ENCODE results near the gene EAF1.
"Not testable (repeated sequence)": the region's sequence is repeated elsewhere in the genome, so short reads cannot be mapped to it uniquely, and the experiment has no call there.

EAF1 gene

GRCh38 chr3:15453991-15454625 lies 26.7 kb downstream of the EAF1 start:
- H3K4me1 ChIP-seq (ENCODE audit: control insufficient read depth, low read depth, low read length), result no peaks in the 10 kb centered on the region
- H3K4me3 ChIP-seq (ENCODE audit: low read length), result no peak overlapping the region
- no peak overlapping the region for H3K27ac ChIP-seq (ENCODE audit: low read length)
- no peaks in the 10 kb centered on the region for H3K9me3 ChIP-seq (ENCODE audit: control insufficient read depth, low read depth, low read length)
- no peaks in the 10 kb centered on the region for H3K27me3 ChIP-seq (ENCODE audit: control insufficient read depth, insufficient read depth, low read length)
- H3K9ac ChIP-seq (ENCODE audit: low read length), result no peak overlapping the region
- no peaks in the 10 kb centered on the region for H3K36me3 ChIP-seq (ENCODE audit: control insufficient read depth, low read depth, low read length)

GRCh38 chr3:15454965-15455364 lies 27.6 kb downstream of the EAF1 start:
- no peak overlapping the region for H3K27ac ChIP-seq (ENCODE audit: low read length)
- no peak overlapping the region for H3K9ac ChIP-seq (ENCODE audit: low read length)
- H3K4me3 ChIP-seq (ENCODE audit: low read length), result no peak overlapping the region
- no peaks in the 10 kb centered on the region for H3K27me3 ChIP-seq (ENCODE audit: control insufficient read depth, insufficient read depth, low read length)
- no peaks in the 10 kb centered on the region for H3K36me3 ChIP-seq (ENCODE audit: control insufficient read depth, low read depth, low read length)
- H3K4me1 ChIP-seq (ENCODE audit: control insufficient read depth, low read depth, low read length), result no peaks in the 10 kb centered on the region
- no peaks in the 10 kb centered on the region for H3K9me3 ChIP-seq (ENCODE audit: control insufficient read depth, low read depth, low read length)

- no peak overlapping the region for H3K4me3 ChIP-seq (ENCODE audit: low read length)
- no peaks in the 10 kb centered on the region for H3K9me3 ChIP-seq (ENCODE audit: control insufficient read depth, low read depth, low read length)
- no peak overlapping the region for H3K9ac ChIP-seq (ENCODE audit: low read length)
- H3K4me1 ChIP-seq (ENCODE audit: control insufficient read depth, low read depth, low read length), result no peaks in the 10 kb centered on the region
- no peaks in the 10 kb centered on the region for H3K36me3 ChIP-seq (ENCODE audit: control insufficient read depth, low read depth, low read length)
- no peak overlapping the region for H3K27ac ChIP-seq (ENCODE audit: low read length)
- no peaks in the 10 kb centered on the region for H3K27me3 ChIP-seq (ENCODE audit: control insufficient read depth, insufficient read depth, low read length)
Measured at GRCh38 chr3:15455756-15456155, 28.4 kb downstream of the EAF1 start.

GRCh38 chr3:15456321-15456720 lies 28.9 kb downstream of the EAF1 start:
- Histone ChIP-seq H3K9ac (ENCODE audit: low read length) (no peak overlapping the region), H3K27me3 (ENCODE audit: control insufficient read depth, insufficient read depth, low read length) (no peaks in the 10 kb centered on the region), H3K27ac (ENCODE audit: low read length) (no peak overlapping the region), H3K4me3 (ENCODE audit: low read length) (no peak overlapping the region), H3K9me3 (ENCODE audit: control insufficient read depth, low read depth, low read length) (no peaks in the 10 kb centered on the region), H3K36me3 (ENCODE audit: control insufficient read depth, low read depth, low read length) (no peaks in the 10 kb centered on the region), H3K4me1 (ENCODE audit: control insufficient read depth, low read depth, low read length) (no peaks in the 10 kb centered on the region)

GRCh38 chr3:15456915-15457314 lies 29.5 kb downstream of the EAF1 start:
- H3K27ac ChIP-seq (ENCODE audit: low read length); H3K27me3 ChIP-seq (ENCODE audit: control insufficient read depth, insufficient read depth, low read length): not testable (repeated sequence)

GRCh38 chr3:15458212-15458780 lies 30.9 kb downstream of the EAF1 start:
- Histone ChIP-seq H3K9me3 (ENCODE audit: control insufficient read depth, low read depth, low read length) (no peaks in the 10 kb centered on the region), H3K27me3 (ENCODE audit: control insufficient read depth, insufficient read depth, low read length) (no peaks in the 10 kb centered on the region), H3K27ac (ENCODE audit: low read length) (no peak overlapping the region), H3K4me1 (ENCODE audit: control insufficient read depth, low read depth, low read length) (no peaks in the 10 kb centered on the region), H3K4me3 (ENCODE audit: low read length) (no peak overlapping the region), H3K36me3 (ENCODE audit: control insufficient read depth, low read depth, low read length) (no peaks in the 10 kb centered on the region), H3K9ac (ENCODE audit: low read length) (no peak overlapping the region)

More at GRCh38 chr3:15456915-15457314, 29.5 kb downstream of the EAF1 start:
- H3K4me3 ChIP-seq (ENCODE audit: low read length); H3K9me3 ChIP-seq (ENCODE audit: control insufficient read depth, low read depth, low read length); H3K36me3 ChIP-seq (ENCODE audit: control insufficient read depth, low read depth, low read length); H3K9ac ChIP-seq (ENCODE audit: low read length); H3K4me1 ChIP-seq (ENCODE audit: control insufficient read depth, low read depth, low read length): not testable (repeated sequence)

- Histone ChIP-seq H3K9ac (ENCODE audit: low read length) (no peak overlapping the region), H3K27ac (ENCODE audit: low read length) (no peak overlapping the region)
Measured at GRCh38 chr3:15460891-15461531, 33.6 kb downstream of the EAF1 start.

GRCh38 chr3:15462451-15462850 lies 35.1 kb downstream of the EAF1 start:
- Histone ChIP-seq H3K4me1 (ENCODE audit: control insufficient read depth, low read depth, low read length) (no peaks in the 10 kb centered on the region), H3K9ac (ENCODE audit: low read length) (no peak overlapping the region), H3K27me3 (ENCODE audit: control insufficient read depth, insufficient read depth, low read length) (no peaks in the 10 kb centered on the region), H3K36me3 (ENCODE audit: control insufficient read depth, low read depth, low read length) (no peaks in the 10 kb centered on the region), H3K4me3 (ENCODE audit: low read length) (no peak overlapping the region), H3K27ac (ENCODE audit: low read length) (no peak overlapping the region), H3K9me3 (ENCODE audit: control insufficient read depth, low read depth, low read length) (no peaks in the 10 kb centered on the region)

More at GRCh38 chr3:15460891-15461531, 33.6 kb downstream of the EAF1 start:
- H3K9me3 ChIP-seq (ENCODE audit: control insufficient read depth, low read depth, low read length), result no peaks in the 10 kb centered on the region
- no peaks in the 10 kb centered on the region for H3K27me3 ChIP-seq (ENCODE audit: control insufficient read depth, insufficient read depth, low read length)
- no peaks in the 10 kb centered on the region for H3K36me3 ChIP-seq (ENCODE audit: control insufficient read depth, low read depth, low read length)
- no peak overlapping the region for H3K4me3 ChIP-seq (ENCODE audit: low read length)
- H3K4me1 ChIP-seq (ENCODE audit: control insufficient read depth, low read depth, low read length), result no peaks in the 10 kb centered on the region

GRCh38 chr3:15465876-15466585 lies 38.6 kb downstream of the EAF1 start:
- H3K4me3 ChIP-seq (ENCODE audit: low read length), result no peak overlapping the region
- no peaks in the 10 kb centered on the region for H3K9me3 ChIP-seq (ENCODE audit: control insufficient read depth, low read depth, low read length)
- no peak overlapping the region for H3K9ac ChIP-seq (ENCODE audit: low read length)
- H3K36me3 ChIP-seq (ENCODE audit: control insufficient read depth, low read depth, low read length), result no peaks in the 10 kb centered on the region
- no peaks in the 10 kb centered on the region for H3K4me1 ChIP-seq (ENCODE audit: control insufficient read depth, low read depth, low read length)
- no peak overlapping the region for H3K27ac ChIP-seq (ENCODE audit: low read length)
- H3K27me3 ChIP-seq (ENCODE audit: control insufficient read depth, insufficient read depth, low read length), result no peaks in the 10 kb centered on the region

GRCh38 chr3:15467227-15468181 lies 40.1 kb downstream of the EAF1 start:
- H3K9ac ChIP-seq (ENCODE audit: low read length), result no peak overlapping the region

GRCh38 chr3:15470261-15470660 lies 42.9 kb downstream of the EAF1 start:
- Histone ChIP-seq H3K36me3 (ENCODE audit: control insufficient read depth, low read depth, low read length) (no peaks in the 10 kb centered on the region), H3K4me3 (ENCODE audit: low read length) (no peak overlapping the region), H3K9ac (ENCODE audit: low read length) (no peak overlapping the region), H3K9me3 (ENCODE audit: control insufficient read depth, low read depth, low read length) (no peaks in the 10 kb centered on the region), H3K4me1 (ENCODE audit: control insufficient read depth, low read depth, low read length) (no peaks in the 10 kb centered on the region), H3K27ac (ENCODE audit: low read length) (no peak overlapping the region), H3K27me3 (ENCODE audit: control insufficient read depth, insufficient read depth, low read length) (no peaks in the 10 kb centered on the region)

More at GRCh38 chr3:15467227-15468181, 40.1 kb downstream of the EAF1 start:
- no peaks in the 10 kb centered on the region for H3K9me3 ChIP-seq (ENCODE audit: control insufficient read depth, low read depth, low read length)
- no peaks in the 10 kb centered on the region for H3K27me3 ChIP-seq (ENCODE audit: control insufficient read depth, insufficient read depth, low read length)
- H3K27ac ChIP-seq (ENCODE audit: low read length), result no peak overlapping the region
- H3K36me3 ChIP-seq (ENCODE audit: control insufficient read depth, low read depth, low read length), result no peaks in the 10 kb centered on the region
- H3K4me1 ChIP-seq (ENCODE audit: control insufficient read depth, low read depth, low read length), result no peaks in the 10 kb centered on the region
- H3K4me3 ChIP-seq (ENCODE audit: low read length), result no peak overlapping the region

Data from iPS-18a (cell line).